H1 (cell line): Measurements from ENCODE around the gene ZNF70. TPM values are rescaled to one million over a fixed set of nuclear protein-coding genes. Genes with fewer than 3 reads are reported as not detected.

Experiments
- CTCF ChIA-PET: fragments of 300-600 bp; sonication (Branson Sonifier 250); formaldehyde crosslinking; loops from one replicate; lab custom pipeline; 2021; ENCODE audit not compliant: partially characterized antibody; lab: Charles Lee
- POLR2A ChIA-PET: fragments of 300-600 bp; sonication (Branson Sonifier 250); formaldehyde crosslinking; loops from one replicate; lab custom pipeline; 2021; ENCODE audit warnings: inconsistent platforms; ENCODE audit not compliant: partially characterized antibody; lab: Charles Lee
- DNase-seq, 2 experiments: peaks; one replicate each; pipeline versions ENCODE4 v3.0.0 to v3.0.0-alpha.2; 2010 to 2022; ENCODE audit warnings: low spot score in 2 of 2, low read depth in 1 of 2, mixed read lengths in 1 of 2
- FAIRE-seq: peaks from 2 replicates; lab custom pipeline; 2011; peaks lifted over from hg19 to GRCh38; lab: Jason Lieb, UNC
- H2AFZ ChIP-seq: 2 replicates; pipeline ENCODE4 v1.8.1; 2012; ENCODE audit warnings: low read length, inconsistent platforms
- H2AK5ac ChIP-seq: 2 replicates; pipeline ENCODE4 v1.6.1; 2013; ENCODE audit warnings: low read depth, low read length
- H2BK120ac ChIP-seq: replicated peaks from 2 replicates; pipeline ENCODE3; 2013; ENCODE audit warnings: low read depth, low read length, inconsistent platforms
- H2BK12ac ChIP-seq: 2 replicates; pipeline ENCODE4 v1.6.1; 2013; ENCODE audit warnings: low read depth, low read length
- H2BK15ac ChIP-seq: 2 replicates; pipeline ENCODE4 v1.6.1; 2013; ENCODE audit warnings: low read length
- H2BK20ac ChIP-seq: 2 replicates; pipeline ENCODE4 v1.6.1; 2013; ENCODE audit warnings: low read length
- H2BK5ac ChIP-seq: 2 replicates; pipeline ENCODE4 v1.6.1; 2013; ENCODE audit warnings: low read depth, low read length
- H3K14ac ChIP-seq: 2 replicates; pipeline ENCODE4 v1.6.1; 2013; ENCODE audit warnings: inconsistent platforms; ENCODE audit not compliant: insufficient read length
- H3K18ac ChIP-seq: 2 replicates; pipeline ENCODE4 v1.6.1; 2013; ENCODE audit warnings: low read length; ENCODE audit errors: extremely low read depth
- H3K23ac ChIP-seq: 2 replicates; pipeline ENCODE4 v1.6.1; 2013; ENCODE audit warnings: inconsistent platforms; ENCODE audit not compliant: insufficient read length
- H3K23me2 ChIP-seq: 2 replicates; pipeline ENCODE4 v1.6.1; 2013; ENCODE audit warnings: low read depth, low read length
- H3K27ac ChIP-seq: 2 replicates; pipeline ENCODE4 v1.6.1; 2011; ENCODE audit warnings: low read depth, low read length, inconsistent platforms
- H3K27me3 ChIP-seq, 4 experiments: replicated peaks in 1 of 4; 1 replicate in 1 of 4; 2 replicates in 3 of 4; pipeline versions ENCODE4 v1.6.1 to v1.8.1; 2011 to 2013; ENCODE audit warnings: low read length in 3 of 4, mild to moderate bottlenecking in 3 of 4, inconsistent platforms in 2 of 4, mixed read lengths in 2 of 4, moderate library complexity in 1 of 4; ENCODE audit not compliant: control insufficient read depth in 3 of 4, insufficient read depth in 3 of 4; ENCODE audit errors: extremely low read depth in 1 of 4
- H3K36me3 ChIP-seq, 4 experiments: 2 replicates each; pipeline versions ENCODE4 v1.6.1 to v1.8.1; 2011 to 2013; ENCODE audit warnings: mild to moderate bottlenecking in 4 of 4, low read length in 3 of 4, moderate library complexity in 2 of 4, control low read depth in 1 of 4, inconsistent platforms in 1 of 4; ENCODE audit not compliant: insufficient read depth in 4 of 4, control insufficient read depth in 2 of 4
- H3K4ac ChIP-seq: replicated peaks from 2 replicates; pipeline ENCODE3; 2013; ENCODE audit warnings: low read length, low read depth, mixed read lengths, inconsistent platforms; ENCODE audit not compliant: insufficient read length
- H3K4me1 ChIP-seq, 4 experiments: replicated peaks in 1 of 4; 1 replicate in 1 of 4; 2 replicates in 3 of 4; pipeline versions ENCODE4 v1.6.1 to v1.8.1; 2011 to 2013; ENCODE audit warnings: low read length in 3 of 4, inconsistent platforms in 2 of 4, mixed read lengths in 1 of 4; ENCODE audit not compliant: insufficient read depth in 4 of 4, control insufficient read depth in 3 of 4
- H3K4me2 ChIP-seq, 2 experiments: 2 replicates each; pipeline versions ENCODE4 v1.6.1 to v1.8.1; 2011 to 2013; ENCODE audit warnings: low read depth in 2 of 2, low read length in 2 of 2, control low read depth in 1 of 2, inconsistent platforms in 1 of 2, mild to moderate bottlenecking in 1 of 2; ENCODE audit not compliant: insufficient read depth in 1 of 2
- H3K4me3 ChIP-seq, 4 experiments: fragments of 200-600, 300-600 bp in 1 of 4; sonication (generic), shearing (Covaris generic), sonication (Bioruptor Twin) in 1 of 4; 2 replicates each; pipeline versions ENCODE4 v1.5.1 to v1.8.1; 2011 to 2016; ENCODE audit warnings: low read length in 4 of 4, low read depth in 3 of 4, control low read depth in 2 of 4, inconsistent platforms in 2 of 4, mild to moderate bottlenecking in 2 of 4, mixed read lengths in 1 of 4, moderate library complexity in 1 of 4; ENCODE audit not compliant: insufficient read depth in 2 of 4; ENCODE audit errors: extremely low read depth in 1 of 4
- H3K56ac ChIP-seq: replicated peaks from 2 replicates; pipeline ENCODE3; 2013; ENCODE audit warnings: low read depth, mild to moderate bottlenecking, mixed read lengths, low read length, inconsistent platforms; ENCODE audit not compliant: insufficient read length
- H3K79me1 ChIP-seq: 2 replicates; pipeline ENCODE4 v1.6.1; 2013; ENCODE audit warnings: low read depth, low read length, control low read depth
- H3K79me2 ChIP-seq, 2 experiments: 2 replicates each; pipeline versions ENCODE4 v1.6.1 to v1.8.1; 2012 to 2013; ENCODE audit warnings: low read length in 2 of 2, mild to moderate bottlenecking in 2 of 2, inconsistent platforms in 1 of 2; ENCODE audit not compliant: insufficient read depth in 2 of 2, control insufficient read depth in 1 of 2
- H3K9ac ChIP-seq, 4 experiments: replicated peaks in 1 of 4; 1 replicate in 1 of 4; 2 replicates in 3 of 4; pipeline versions ENCODE4 v1.6.1 to v1.8.1; 2011 to 2013; ENCODE audit warnings: low read depth in 3 of 4, low read length in 3 of 4, control low read depth in 2 of 4, mild to moderate bottlenecking in 2 of 4, moderate library complexity in 2 of 4, inconsistent platforms in 1 of 4; ENCODE audit errors: extremely low read depth in 1 of 4
- H3K9me3 ChIP-seq, 2 experiments: 2 replicates each; pipeline versions ENCODE4 v1.6.1 to v1.8.1; 2012 to 2013; ENCODE audit warnings: mild to moderate bottlenecking in 2 of 2, moderate library complexity in 2 of 2, control low read depth in 1 of 2, inconsistent platforms in 1 of 2, low read depth in 1 of 2, low read length in 1 of 2, mixed read lengths in 1 of 2; ENCODE audit not compliant: insufficient read depth in 2 of 2
- H4K20me1 ChIP-seq, 2 experiments: replicated peaks in 1 of 2; 2 replicates each; pipeline versions ENCODE3 to v1.8.1; 2011 to 2013; ENCODE audit warnings: inconsistent platforms in 2 of 2, low read length in 2 of 2, mild to moderate bottlenecking in 1 of 2; ENCODE audit not compliant: insufficient read depth in 2 of 2, control insufficient read depth in 1 of 2
- H4K5ac ChIP-seq: 2 replicates; pipeline ENCODE4 v1.6.1; 2013; ENCODE audit warnings: low read length, low read depth, mixed read lengths, inconsistent platforms; ENCODE audit not compliant: insufficient read length
- H4K8ac ChIP-seq: 2 replicates; pipeline ENCODE4 v1.8.0; 2013; ENCODE audit warnings: mild to moderate bottlenecking, moderate library complexity, low read length, inconsistent platforms; ENCODE audit not compliant: insufficient read depth; ENCODE audit errors: extremely low read depth
- H4K91ac ChIP-seq: replicated peaks from 2 replicates; pipeline ENCODE3; 2013; ENCODE audit warnings: low read length, mixed read lengths, inconsistent platforms; ENCODE audit not compliant: insufficient read length
- CBX8 ChIP-seq: fragments of 300-800, 300-1000 bp; sonication (generic); IDR thresholded peaks from 2 replicates; pipeline ENCODE4 v1.7.1; 2016; ENCODE audit warnings: low read depth, low read length, borderline replicate concordance
- CTCF ChIP-seq, 3 experiments: IDR thresholded peaks; 1 replicate in 2 of 3; 2 replicates in 1 of 3; pipeline versions ENCODE4 v1.5.1 to v1.6.1; 2011; ENCODE audit warnings: low read length in 3 of 3, mild to moderate bottlenecking in 3 of 3, inconsistent platforms in 2 of 3, low read depth in 1 of 3, moderate library complexity in 1 of 3; ENCODE audit not compliant: insufficient read depth in 1 of 3; ENCODE audit errors: control extremely low read depth in 1 of 3
- EZH2 ChIP-seq: fragments of 200-600 bp; sonication (generic); IDR thresholded peaks from 2 replicates; pipeline ENCODE4 v1.7.1; 2012; ENCODE audit warnings: low read depth, mild to moderate bottlenecking, moderate library complexity, low read length, inconsistent platforms; ENCODE audit not compliant: severe bottlenecking
- JUND ChIP-seq: IDR thresholded peaks from 2 replicates; pipeline ENCODE4 v1.6.1; 2011; ENCODE audit warnings: mild to moderate bottlenecking, improper control_type of control experiment, low read length
- KDM1A ChIP-seq: fragments of 200-600, 300-600 bp; sonication (generic); IDR thresholded peaks from 2 replicates; pipeline ENCODE4 v1.7.1; 2016; ENCODE audit warnings: mild to moderate bottlenecking, low read length, borderline replicate concordance
- SIRT6 ChIP-seq: IDR thresholded peaks from one replicate; pipeline ENCODE4 v1.7.1; 2012; ENCODE audit warnings: low read length, inconsistent platforms
- SP1 ChIP-seq: IDR thresholded peaks from 2 replicates; pipeline ENCODE4 v1.6.1; 2011; ENCODE audit warnings: low read depth, low read length
- SP2 ChIP-seq: IDR thresholded peaks from 2 replicates; pipeline ENCODE4 v1.6.1; 2012; ENCODE audit warnings: mild to moderate bottlenecking, low read length, inconsistent platforms
- SRF ChIP-seq: IDR thresholded peaks from 2 replicates; pipeline ENCODE4 v1.6.1; 2011; ENCODE audit warnings: mild to moderate bottlenecking, low read depth, low read length, moderate library complexity
- TBP ChIP-seq: IDR thresholded peaks from 2 replicates; pipeline ENCODE4 v1.6.1; 2011; ENCODE audit warnings: low read depth, low read length, improper control_type of control experiment
- YY1 ChIP-seq: IDR thresholded peaks from 2 replicates; pipeline ENCODE4 v1.6.1; 2011; ENCODE audit warnings: low read depth, mild to moderate bottlenecking, low read length
- WGBS, 2 experiments: shearing (Covaris generic) in 1 of 2; methylation state at CpG; one replicate each; pipeline versions ENCODE4 v1.1.6 to v1.1.7; 2013 to 2015; ENCODE audit warnings: low lambda C conversion rate in 2 of 2, mixed read lengths in 2 of 2, inconsistent platforms in 1 of 2, low coverage in 1 of 2, missing lambda C conversion rate in 1 of 2; ENCODE audit not compliant: insufficient replicate concordance in 2 of 2, insufficient coverage in 1 of 2, insufficient read length in 1 of 2; ENCODE audit errors: extremely low coverage in 1 of 2, missing lambda C conversion rate in 1 of 2; 5-methylcytosine and 5-hydroxymethylcytosine counted together
- polyA plus RNA-seq, 7 experiments: library from polyadenylated mRNA; depleted of rRNA in 3 of 7; stranded (reverse) in 5 of 7; unstranded in 2 of 7; fragments of >200 nt in 5 of 7; fragments of 200-250 nt in 2 of 7; gene quantifications; 1 replicate in 5 of 7; 2 replicates in 1 of 7; 4 replicates in 1 of 7; pipeline versions ENCODE4 v1.2.1 to v1.2.3, GENCODE V29; 2011 to 2013; ENCODE audit warnings: missing spikeins in 2 of 7, mixed read lengths in 2 of 7
- total RNA-seq: library from RNA; stranded (reverse); fragmentation: NEBNext Ultra II Directional; extraction: Animal tissue kit (Norgen Biotek cat#: 25700); gene quantifications from 2 replicates; pipeline ENCODE4 v1.2.1, GENCODE V29; 2021
- TF ChIP-seq, protein P1 (sequence below): IDR thresholded peaks from 2 replicates; pipeline ENCODE4 v1.6.1; 2012; ENCODE audit warnings: inconsistent platforms

The ZNF70 gene
- total and polyA plus RNA-seq, 2 of the 8 experiments (the other 6 are each of a cell fraction or from before 2014, with no cell fraction given) = 1.1 to 2.6 TPM

- no peaks in the 10 kb centered on the region for H3K27me3 ChIP-seq
- no peak overlapping the region for H2BK20ac ChIP-seq
- no peak overlapping the region for H4K91ac ChIP-seq
- peaks cover 0 to 6% (median 0%) of the 10 kb centered on the region in 4 experiments; a peak in 2 of 7 replicates for H3K4me1 ChIP-seq
- H2BK120ac ChIP-seq = no peak overlapping the region
- peak overlapping the region; percentile 51; the same call in 1 of the 2 replicates for H4K8ac ChIP-seq
- H3K56ac ChIP-seq = no peak overlapping the region
- H2AFZ ChIP-seq = no peak overlapping the region
- no peak overlapping the region for H3K18ac ChIP-seq
- no peak overlapping the region for H3K4me3 ChIP-seq
- H3K36me3 ChIP-seq = no peaks in the 10 kb centered on the region
- H2BK5ac ChIP-seq = no peak overlapping the region
- no peak overlapping the region for H3K14ac ChIP-seq
- no peaks in the 10 kb centered on the region for H3K9me3 ChIP-seq
- FAIRE-seq = no peak
- H4K5ac ChIP-seq = no peak overlapping the region
- ChIA-PET POLR2A (interaction anchor here (1.5 to 3.9 kb wide), 3 partner anchors 8 to 114 kb away, joined by 3 to 21 read pairs (median 5); partner anchors contain the start of genes CHCHD10 and MMP11), CTCF (no interaction called here)
- peaks cover 0 to 2% of the 10 kb centered on the region in 2 experiments for H4K20me1 ChIP-seq
- 89% methylated on average over 15 of the region's 15 CpGs; no CpG with 5 or more reads in 1 of the 2 experiments for WGBS, 2 experiments
- H3K27ac ChIP-seq = no peak overlapping the region
- H3K79me2 ChIP-seq = no peaks in the 10 kb centered on the region
- H2BK12ac ChIP-seq = no peak overlapping the region
- no peak overlapping the region for H3K9ac ChIP-seq
- H2BK15ac ChIP-seq = no peak overlapping the region
- no peak overlapping the region for H3K23ac ChIP-seq
- H3K4ac ChIP-seq = no peak overlapping the region
- H3K4me2 ChIP-seq = no peak overlapping the region
- DNase-seq = no peak
- no peaks in the 10 kb centered on the region; the same call in 1 of the 2 replicates for H3K79me1 ChIP-seq
- H2AK5ac ChIP-seq = no peak overlapping the region
- H3K23me2 ChIP-seq = no peaks in the 10 kb centered on the region
- TF ChIP-seq SIRT6 (no peak), SRF (no peak), SP1 (no peak), TBP (no peak), SP2 (no peak), CTCF (IDR thresholded peaks at IDR 0.05; ENCODE audit: control extremely low read depth in 1 of 3, insufficient read depth in 1 of 3, low read depth in 1 of 3, low read length in 3 of 3) (no peak), JUND (no peak), CBX8 (no peak), EZH2 (no peak), KDM1A (no peak), YY1 (no peak)
- TF ChIP-seq, protein P1, sequence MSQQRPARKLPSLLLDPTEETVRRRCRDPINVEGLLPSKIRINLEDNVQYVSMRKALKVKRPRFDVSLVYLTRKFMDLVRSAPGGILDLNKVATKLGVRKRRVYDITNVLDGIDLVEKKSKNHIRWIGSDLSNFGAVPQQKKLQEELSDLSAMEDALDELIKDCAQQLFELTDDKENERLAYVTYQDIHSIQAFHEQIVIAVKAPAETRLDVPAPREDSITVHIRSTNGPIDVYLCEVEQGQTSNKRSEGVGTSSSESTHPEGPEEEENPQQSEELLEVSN = no peak
These were observed 30.2 kb upstream of the ZNF70 start for GRCh38 chr22:23781065-23781464.
